ENCODE results near the gene LYSMD4.

LYSMD4 gene

GRCh38 chr15:99706557-99707303 lies 26.5 kb downstream of the LYSMD4 start:
- DNase-seq (ENCODE audit: low read depth in 2 of 2): no peak

- DNase-seq (ENCODE audit: low read depth in 2 of 2): no peak
These were observed 28.8 kb downstream of the LYSMD4 start for GRCh38 chr15:99704444-99704838.

GRCh38 chr15:99703603-99704443 lies 29.4 kb downstream of the LYSMD4 start:
- DNase-seq (ENCODE audit: low read depth in 2 of 2): no peak

- DNase-seq (ENCODE audit: low read depth in 2 of 2): no peak
These were observed 30.2 kb downstream of the LYSMD4 start for GRCh38 chr15:99702895-99703602.

- DNase-seq (ENCODE audit: low read depth in 2 of 2): no peak
These were observed 37.1 kb downstream of the LYSMD4 start for GRCh38 chr15:99696096-99696495.

- DNase-seq (ENCODE audit: low read depth in 2 of 2): no peak
These were observed 40.4 kb downstream of the LYSMD4 start for GRCh38 chr15:99692825-99693224.

GRCh38 chr15:99686290-99686689 lies 46.9 kb downstream of the LYSMD4 start:
- no peak for DNase-seq (ENCODE audit: low read depth in 2 of 2)

- DNase-seq (ENCODE audit: low read depth in 2 of 2): no peak
These were observed 50.1 kb downstream of the LYSMD4 start for GRCh38 chr15:99683000-99683670.

- no peak for DNase-seq (ENCODE audit: low read depth in 2 of 2)
These were observed 50.8 kb downstream of the LYSMD4 start for GRCh38 chr15:99682455-99682854.

GRCh38 chr15:99681990-99682389 lies 51.2 kb downstream of the LYSMD4 start:
- no peak for DNase-seq (ENCODE audit: low read depth in 2 of 2)

GRCh38 chr15:99680276-99680675 lies 53.0 kb downstream of the LYSMD4 start:
- no peak for DNase-seq (ENCODE audit: low read depth in 2 of 2)

- DNase-seq (ENCODE audit: low read depth in 2 of 2): no peak
These were observed 55.6 kb downstream of the LYSMD4 start for GRCh38 chr15:99677540-99678134.

All from activated CD8-positive, alpha-beta memory T cell treated with anti-CD3 and anti-CD28 coated beads for 4 hours (primary cell).